T47D (cell line): ENCODE results near the gene SUSD1.

Experiments
- DNase-seq, 2 experiments: peaks; one replicate each; pipeline versions ENCODE4 v3.0.0 to v3.0.0-alpha.2; 2011 to 2012; ENCODE audit warnings: low read depth in 1 of 2, low spot score in 1 of 2
- JUND ChIP-seq: IDR thresholded peaks from 2 replicates; pipeline ENCODE4 v1.6.1; 2012; ENCODE audit warnings: low read depth
- in situ Hi-C: cut with HindIII; loops from 2 replicates; pipeline ENCODE4 v1.10.0; 2016; ENCODE audit warnings: low sequenced_read_pairs, low pct_unique_long_range_greater_than_20kb

SUSD1 gene

GRCh38 chr9:112061152-112061740, 113.9 kb downstream of the SUSD1 start:
- DNase-seq, result no peak
- in situ Hi-C loops, result loop anchor here (25.0 kb wide), 1 partner anchor 299 kb away; no protein-coding TSS in a partner anchor
- TF ChIP-seq JUND, result no peak

- TF ChIP-seq JUND, result no peak
- in situ Hi-C loops, result loop anchor here (25.0 kb wide), 1 partner anchor 298 kb away; no protein-coding TSS in a partner anchor
- no peak for DNase-seq
Measured at GRCh38 chr9:112059966-112060320, 115.2 kb downstream of the SUSD1 start.

- TF ChIP-seq JUND, result no peak
- in situ Hi-C loops, result loop anchor here (25.0 kb wide), 1 partner anchor 297 kb away; no protein-coding TSS in a partner anchor
- DNase-seq, result no peak
Measured at GRCh38 chr9:112059145-112059965, 115.7 kb downstream of the SUSD1 start.

- DNase-seq, result no peak
- TF ChIP-seq JUND, result no peak
- in situ Hi-C loops, result loop anchor here (25.0 kb wide), 1 partner anchor 295 kb away; no protein-coding TSS in a partner anchor
Measured at GRCh38 chr9:112056996-112057395, 118.1 kb downstream of the SUSD1 start.

- no peak for DNase-seq
- TF ChIP-seq JUND, result no peak
- in situ Hi-C loops, result loop anchor here (25.0 kb wide), 1 partner anchor 293 kb away; no protein-coding TSS in a partner anchor
Measured at GRCh38 chr9:112054916-112055315, 120.2 kb downstream of the SUSD1 start.

GRCh38 chr9:112051812-112052211, 123.3 kb downstream of the SUSD1 start:
- TF ChIP-seq JUND, result no peak
- DNase-seq, result no peak
- in situ Hi-C loops, result loop anchor here (25.0 kb wide), 1 partner anchor 290 kb away; no protein-coding TSS in a partner anchor

GRCh38 chr9:112050544-112051475, 124.3 kb downstream of the SUSD1 start:
- in situ Hi-C loops, result loop anchor here (25.0 kb wide), 1 partner anchor 289 kb away; no protein-coding TSS in a partner anchor
- no peak for DNase-seq
- TF ChIP-seq JUND, result no peak

- in situ Hi-C loops, result loop anchor here (25.0 kb wide), 1 partner anchor 288 kb away; no protein-coding TSS in a partner anchor
- no peak for TF ChIP-seq JUND
- DNase-seq, result no peak
Measured at GRCh38 chr9:112049811-112050516, 125.1 kb downstream of the SUSD1 start.

GRCh38 chr9:112048924-112049691, 126.0 kb downstream of the SUSD1 start:
- TF ChIP-seq JUND, result no peak
- in situ Hi-C loops, result no loop called here
- no peak for DNase-seq

- TF ChIP-seq JUND, result no peak
- in situ Hi-C loops, result no loop called here
- no peak for DNase-seq
Measured at GRCh38 chr9:112047538-112048066, 127.5 kb downstream of the SUSD1 start.

- DNase-seq, result no peak
- in situ Hi-C loops, result no loop called here
- no peak for TF ChIP-seq JUND
Measured at GRCh38 chr9:112046181-112046580, 128.9 kb downstream of the SUSD1 start.
